Testis (tissue), 3 donors: ENCODE data around the gene LDHB. TPM values are rescaled to one million over a fixed set of nuclear protein-coding genes. Genes with fewer than 3 reads are reported as not detected.
"Not testable (repeated sequence)": the region's sequence is repeated elsewhere in the genome, so short reads cannot be mapped to it uniquely, and the experiment has no call there.

Experiments
- DNase-seq: peaks from one replicate; pipeline ENCODE4 v3.0.0-alpha.2; 2019
- H3K27ac ChIP-seq, 2 donors: fragments of 200-600 bp; sonication (generic); one replicate each; pipeline ENCODE4 v1.5.1; 2019
- H3K27me3 ChIP-seq: fragments of 200-600 bp; sonication (generic); one replicate; pipeline ENCODE4 v1.5.1; 2019
- H3K36me3 ChIP-seq: fragments of 200-600 bp; sonication (generic); one replicate; pipeline ENCODE4 v1.5.1; 2017; ENCODE audit warnings: low read depth; ENCODE audit errors: missing control alignments
- H3K4me1 ChIP-seq: fragments of 200-600 bp; sonication (generic); one replicate; pipeline ENCODE4 v1.5.1; 2019
- H3K4me3 ChIP-seq, 2 donors: fragments of 200-600 bp; sonication (generic); one replicate each; pipeline ENCODE4 v1.5.1; 2017 to 2019
- H3K9me3 ChIP-seq: fragments of 200-600 bp; sonication (generic); one replicate; pipeline ENCODE4 v1.5.1; 2017
- POLR2A ChIP-seq: fragments of 450-650 bp; IDR thresholded peaks from one replicate; pipeline ENCODE4 v1.6.1; 2017; ENCODE audit warnings: antibody characterized with exemption, mild to moderate bottlenecking, moderate library complexity
- WGBS, 2 donors: methylation state at CpG; one replicate each; pipeline ENCODE4 v1.1.5; 2018; 5-methylcytosine and 5-hydroxymethylcytosine counted together
- intact Hi-C: fragments of 100-400 bp; cut with DNase I; formaldehyde crosslinking; loops from one replicate; pipeline ENCODE4 v1.15.1; 2023; ENCODE audit warnings: low total_unique reads
- polyA plus RNA-seq: library from polyadenylated mRNA; stranded (reverse); fragments of 350-450 nt; fragmentation: Illumina TruSeq; extraction: RNeasy Lipid Tissue Mini Kit (QIAGEN cat#74804); gene quantifications from one replicate; pipeline ENCODE4 v1.2.3, GENCODE V29; 2014; ENCODE audit warnings: low read depth, low replicate concordance; ENCODE audit not compliant: insufficient read depth
- total RNA-seq, 2 donors: library from RNA; depleted of rRNA; stranded (reverse); fragments of >200 nt; gene quantifications; one replicate each; pipeline ENCODE4 v1.2.3, GENCODE V29; 2016
- TF ChIP-seq, protein P1 (sequence below), 3 experiments: fragments of 450-650 bp in 2 of 3; fragments of 200-600 bp in 1 of 3; sonication (generic) in 1 of 3; IDR thresholded peaks; one replicate each; pipeline ENCODE4 v1.5.1; 2016 to 2019; ENCODE audit warnings: antibody characterized with exemption in 3 of 3, mild to moderate bottlenecking in 2 of 3, moderate library complexity in 1 of 3

The LDHB gene
- total and polyA plus RNA-seq, 3 donors from 2014 or later, result 158 to 259 (median 196) TPM

- Histone ChIP-seq H3K9me3 (no peaks in the 10 kb centered on the region), H3K36me3 (no peaks in the 10 kb centered on the region), H3K4me1 (no peaks in the 10 kb centered on the region), H3K27me3 (no peaks in the 10 kb centered on the region), H3K27ac (no peak overlapping the region), H3K4me3 (no peak overlapping the region)
- TF ChIP-seq, protein P1, sequence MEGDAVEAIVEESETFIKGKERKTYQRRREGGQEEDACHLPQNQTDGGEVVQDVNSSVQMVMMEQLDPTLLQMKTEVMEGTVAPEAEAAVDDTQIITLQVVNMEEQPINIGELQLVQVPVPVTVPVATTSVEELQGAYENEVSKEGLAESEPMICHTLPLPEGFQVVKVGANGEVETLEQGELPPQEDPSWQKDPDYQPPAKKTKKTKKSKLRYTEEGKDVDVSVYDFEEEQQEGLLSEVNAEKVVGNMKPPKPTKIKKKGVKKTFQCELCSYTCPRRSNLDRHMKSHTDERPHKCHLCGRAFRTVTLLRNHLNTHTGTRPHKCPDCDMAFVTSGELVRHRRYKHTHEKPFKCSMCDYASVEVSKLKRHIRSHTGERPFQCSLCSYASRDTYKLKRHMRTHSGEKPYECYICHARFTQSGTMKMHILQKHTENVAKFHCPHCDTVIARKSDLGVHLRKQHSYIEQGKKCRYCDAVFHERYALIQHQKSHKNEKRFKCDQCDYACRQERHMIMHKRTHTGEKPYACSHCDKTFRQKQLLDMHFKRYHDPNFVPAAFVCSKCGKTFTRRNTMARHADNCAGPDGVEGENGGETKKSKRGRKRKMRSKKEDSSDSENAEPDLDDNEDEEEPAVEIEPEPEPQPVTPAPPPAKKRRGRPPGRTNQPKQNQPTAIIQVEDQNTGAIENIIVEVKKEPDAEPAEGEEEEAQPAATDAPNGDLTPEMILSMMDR (IDR thresholded peaks at IDR 0.05), result no peak
- no peak for TF ChIP-seq POLR2A
- no peak for DNase-seq
- 73 to 78% methylated on average over 3 of the region's 3 CpGs for WGBS, 2 donors
- intact Hi-C loops, result no loop called here
These were observed 18.0 kb upstream of the LDHB start for GRCh38 chr12:21675641-21676040.

DNA sequence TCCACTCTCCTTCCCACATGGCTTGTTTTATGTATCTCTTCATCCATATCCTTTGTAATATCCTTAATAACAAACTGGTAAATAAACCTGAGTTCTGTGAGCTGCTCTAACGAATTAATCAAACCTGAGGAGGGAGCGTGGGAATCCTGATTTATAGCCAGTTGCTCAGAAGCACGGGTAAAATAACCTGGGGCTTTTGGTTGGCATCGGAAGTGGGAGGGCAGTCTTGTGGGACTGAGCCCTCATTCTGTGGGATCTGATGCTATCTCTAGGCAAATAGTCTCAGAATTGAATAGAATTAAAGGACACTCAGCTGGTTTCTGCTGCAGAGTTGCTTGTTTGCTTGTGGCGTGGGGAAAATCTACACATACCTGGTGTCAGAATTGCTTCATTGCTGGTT is 17.5 kb upstream of the LDHB start:
- Histone ChIP-seq H3K36me3 (no peaks in the 10 kb centered on the region), H3K4me1 (no peaks in the 10 kb centered on the region), H3K27me3 (no peaks in the 10 kb centered on the region), H3K27ac (no peak overlapping the region), H3K9me3 (no peaks in the 10 kb centered on the region), H3K4me3 (no peak overlapping the region)
- intact Hi-C loops, result no loop called here
- DNase-seq, result no peak
- TF ChIP-seq, protein P1 (IDR thresholded peaks at IDR 0.05), result no peak
- TF ChIP-seq POLR2A, result no peak
- WGBS, 2 donors, result 69 to 73% methylated on average over 5 of the region's 5 CpGs

DNA sequence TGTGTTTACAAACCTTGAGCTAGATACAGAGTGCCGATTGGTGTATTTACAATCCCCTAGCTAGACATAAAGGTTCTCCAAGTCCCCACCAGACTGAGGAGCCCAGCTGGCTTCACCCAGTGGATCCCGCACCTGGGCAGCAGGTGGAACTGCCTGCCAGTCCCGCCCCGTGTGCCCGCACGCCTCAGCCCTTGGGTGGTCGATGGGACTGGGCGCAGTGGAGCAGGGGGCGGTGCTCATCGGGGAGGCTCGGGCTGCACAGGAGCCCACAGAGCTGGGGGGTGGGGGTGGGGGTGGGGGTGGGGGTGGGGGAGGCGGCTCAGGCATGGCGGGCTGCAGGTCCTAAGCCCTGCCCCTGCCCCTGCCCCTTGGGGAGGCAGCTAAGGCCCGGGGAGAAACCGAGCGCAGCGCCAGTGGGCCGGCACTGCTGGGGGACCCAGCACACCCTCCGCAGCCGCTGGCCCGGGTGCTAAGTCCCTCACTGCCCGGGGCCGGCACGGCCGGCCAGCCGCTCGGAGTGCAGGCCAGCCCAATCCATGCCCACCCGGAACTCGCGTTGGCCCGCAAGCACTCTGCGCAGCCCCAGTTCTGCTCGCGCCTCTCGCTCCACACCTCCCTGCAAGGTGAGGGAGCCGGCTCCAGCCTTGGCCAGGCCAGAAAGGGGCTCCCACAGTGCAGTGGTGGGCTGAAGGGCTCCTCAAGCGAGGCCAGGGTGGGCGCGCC is 16.3 kb upstream of the LDHB start:
- H3K4me1 ChIP-seq, H3K27me3 ChIP-seq, H3K27ac ChIP-seq, intact Hi-C loops, H3K36me3 ChIP-seq, DNase-seq, H3K9me3 ChIP-seq: not testable (repeated sequence)
- H3K4me3 ChIP-seq, result peak overlapping the region in 1 of 2 donors; percentile 42
- 76 to 93% methylated on average over 5 to 33 of the region's 39 CpGs for WGBS, 2 donors

DNA sequence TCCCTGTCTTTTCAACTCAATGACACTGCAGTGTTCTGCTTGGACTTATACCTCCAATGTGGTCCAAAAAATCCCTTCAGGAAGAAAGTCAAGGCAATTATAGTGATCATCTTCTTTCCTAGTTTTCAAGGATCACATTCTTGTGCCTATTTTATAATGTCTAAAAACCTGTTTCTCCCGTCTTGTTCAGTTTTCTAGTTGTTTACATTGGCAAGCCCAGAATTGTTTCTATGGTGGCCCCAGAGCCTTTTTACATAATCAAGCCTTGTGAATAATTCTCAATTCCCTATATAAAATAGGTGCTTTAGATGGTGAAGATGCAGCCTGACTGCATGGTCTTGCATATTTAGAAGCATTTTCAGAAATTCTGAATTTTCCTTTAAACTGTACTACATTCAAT is 14.5 kb upstream of the LDHB start:
- 44 to 59% methylated on average over 1 of the region's 1 CpG for WGBS, 2 donors
- Histone ChIP-seq H3K27me3 (no peaks in the 10 kb centered on the region), H3K4me3 (no peak overlapping the region), H3K9me3 (no peaks in the 10 kb centered on the region), H3K27ac (no peak overlapping the region), H3K36me3 (no peaks in the 10 kb centered on the region), H3K4me1 (no peaks in the 10 kb centered on the region)
- no peak for DNase-seq
- intact Hi-C loops, result no loop called here
- TF ChIP-seq POLR2A, result no peak
- TF ChIP-seq, protein P1 (IDR thresholded peaks at IDR 0.05), result no peak

DNA sequence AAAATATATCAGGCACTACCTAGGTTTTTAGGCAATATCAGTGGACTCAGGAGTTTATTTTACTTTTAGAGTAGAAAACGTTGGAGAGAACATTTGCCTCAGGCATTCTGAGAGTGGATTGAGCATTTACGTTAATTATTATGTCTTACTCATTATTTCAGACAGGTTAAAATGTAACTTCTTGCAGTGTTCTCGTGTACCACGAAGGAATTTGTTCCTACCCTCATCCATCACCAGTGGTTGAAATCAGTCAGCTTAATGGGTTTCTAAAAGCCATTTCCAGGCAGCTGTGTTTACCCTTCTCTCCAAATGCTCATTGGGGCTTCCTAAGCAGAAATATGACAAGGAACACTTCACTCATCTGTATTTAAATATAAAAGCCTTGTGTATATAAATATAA is 9.1 kb upstream of the LDHB start:
- no peak for DNase-seq
- Histone ChIP-seq H3K27me3 (no peaks in the 10 kb centered on the region), H3K4me1 (no peaks in the 10 kb centered on the region), H3K36me3 (no peaks in the 10 kb centered on the region), H3K4me3 (no peak overlapping the region), H3K27ac (no peak overlapping the region), H3K9me3 (no peaks in the 10 kb centered on the region)
- WGBS, 2 donors, result 48 to 51% methylated on average over 4 of the region's 4 CpGs
- TF ChIP-seq, protein P1 (IDR thresholded peaks at IDR 0.05), result no peak
- TF ChIP-seq POLR2A, result no peak
- intact Hi-C loops, result no loop called here
